SKM-1 (cell line): ENCODE results near the gene FYN.

Source experiments
- DNase-seq: peaks from one replicate; lab custom pipeline; 2025; ENCODE audit not compliant: unreplicated experiment; lab: John Stamatoyannopoulos, UW

The FYN gene

GRCh38 chr6:111854683-111855082 is 18.6 kb downstream of the FYN start:
- DNase-seq = no peak

- peak; percentile 34 for DNase-seq
Observed at GRCh38 chr6:111852725-111853124, 20.5 kb downstream of the FYN start.

GRCh38 chr6:111850295-111850937 is 22.8 kb downstream of the FYN start:
- DNase-seq = no peak

- no peak for DNase-seq
Observed at GRCh38 chr6:111849298-111849697, 24.0 kb downstream of the FYN start.

GRCh38 chr6:111848262-111848812 is 24.9 kb downstream of the FYN start:
- no peak for DNase-seq

- no peak for DNase-seq
Observed at GRCh38 chr6:111846492-111847409, 26.5 kb downstream of the FYN start.

- no peak for DNase-seq
Observed at GRCh38 chr6:111846066-111846465, 27.2 kb downstream of the FYN start.

- no peak for DNase-seq
Observed at GRCh38 chr6:111845441-111845871, 27.8 kb downstream of the FYN start.

GRCh38 chr6:111844921-111845320 is 28.3 kb downstream of the FYN start:
- DNase-seq = no peak

- DNase-seq = no peak
Observed at GRCh38 chr6:111844376-111844775, 28.9 kb downstream of the FYN start.

GRCh38 chr6:111843347-111844147 is 29.7 kb downstream of the FYN start:
- DNase-seq = no peak

GRCh38 chr6:111842891-111843290 is 30.4 kb downstream of the FYN start:
- DNase-seq = no peak

- DNase-seq = no peak
Observed at GRCh38 chr6:111842271-111842822, 30.9 kb downstream of the FYN start.

- DNase-seq = peak; percentile 54
Observed at GRCh38 chr6:111841822-111842221, 31.4 kb downstream of the FYN start.

GRCh38 chr6:111840803-111841202 is 32.4 kb downstream of the FYN start:
- no peak for DNase-seq

- no peak for DNase-seq
Observed at GRCh38 chr6:111838749-111839484, 34.3 kb downstream of the FYN start.

GRCh38 chr6:111837641-111838500 is 35.4 kb downstream of the FYN start:
- no peak for DNase-seq

- no peak for DNase-seq
Observed at GRCh38 chr6:111837007-111837406, 36.2 kb downstream of the FYN start.

- DNase-seq = no peak
Observed at GRCh38 chr6:111835807-111836206, 37.4 kb downstream of the FYN start.
